ENCODE data around the gene SLF2. TPM values are rescaled to one million over a fixed set of nuclear protein-coding genes. Genes with fewer than 3 reads are reported as not detected.

Gene SLF2
- total and polyA plus RNA-seq, 2 of the 8 experiments (the other 6 are each of a cell fraction or from before 2014, with no cell fraction given) = 5.5 to 20.9 TPM

GRCh38 chr10:101002456-101002855, 89.7 kb downstream of the SLF2 start:
- peaks cover 0 to 33% of the 10 kb centered on the region in 2 experiments; a peak in 2 of 4 replicates for H3K79me2 ChIP-seq (ENCODE audit: control insufficient read depth in 1 of 2, insufficient read depth in 2 of 2, low read length in 2 of 2)
- H3K27me3 ChIP-seq (replicated peaks in 1 of 4; ENCODE audit: control insufficient read depth in 3 of 4, extremely low read depth in 1 of 4, insufficient read depth in 3 of 4, low read length in 3 of 4) = no peaks in the 10 kb centered on the region
- H3K4me2 ChIP-seq (ENCODE audit: insufficient read depth in 1 of 2, low read depth in 2 of 2, low read length in 2 of 2) = no peak overlapping the region
- H3K4me3 ChIP-seq (ENCODE audit: extremely low read depth in 1 of 4, insufficient read depth in 2 of 4, low read depth in 3 of 4, low read length in 4 of 4) = no peak overlapping the region
- peaks cover 4 to 18% (median 9%) of the 10 kb centered on the region in 4 experiments for H3K4me1 ChIP-seq (replicated peaks in 1 of 4; ENCODE audit: control insufficient read depth in 3 of 4, insufficient read depth in 4 of 4, low read length in 3 of 4)
- H3K79me1 ChIP-seq (ENCODE audit: low read depth, low read length) = peaks cover 6% of the 10 kb centered on the region; the same call in 1 of the 2 replicates
- CTCF ChIA-PET (ENCODE audit: partially characterized antibody) = interaction anchor here (0.8 to 26.8 kb wide), 9 partner anchors 5 to 140 kb away, joined by 3 to 464 read pairs (median 4); partner anchors contain the start of genes LZTS2, MRPL43 and TWNK
- POLR2A ChIA-PET (ENCODE audit: partially characterized antibody) = interaction anchor here (0.8 to 12.6 kb wide), 5 partner anchors 7 to 17 kb away, joined by 3 to 143 read pairs (median 7); no protein-coding TSS in a partner anchor
- no peak overlapping the region for H2BK5ac ChIP-seq (ENCODE audit: low read depth, low read length)
- H3K23me2 ChIP-seq (ENCODE audit: low read depth, low read length) = peaks cover 15% of the 10 kb centered on the region
- H3K4ac ChIP-seq (replicated peaks; ENCODE audit: insufficient read length, low read depth, low read length) = no peak overlapping the region
- no peak overlapping the region; the same call in 1 of the 2 replicates for H4K8ac ChIP-seq (ENCODE audit: extremely low read depth, insufficient read depth, low read length)
- peaks cover 11 to 46% (median 31%) of the 10 kb centered on the region in 4 experiments; a peak in 7 of 8 replicates for H3K36me3 ChIP-seq (ENCODE audit: control insufficient read depth in 2 of 4, insufficient read depth in 4 of 4, low read length in 3 of 4)
- no peak overlapping the region for H2BK12ac ChIP-seq (ENCODE audit: low read depth, low read length)
- H3K23ac ChIP-seq (ENCODE audit: insufficient read length) = no peak overlapping the region
- H2AK5ac ChIP-seq (ENCODE audit: low read depth, low read length) = no peak overlapping the region
- H3K27ac ChIP-seq (ENCODE audit: low read depth, low read length) = no peak overlapping the region
- no peaks in the 10 kb centered on the region for H3K9me3 ChIP-seq (ENCODE audit: insufficient read depth in 2 of 2, low read depth in 1 of 2, low read length in 1 of 2)
- H3K56ac ChIP-seq (replicated peaks; ENCODE audit: insufficient read length, low read depth, low read length) = no peak overlapping the region
- FAIRE-seq (no peak), DNase-seq (ENCODE audit: low read depth in 1 of 2, low spot score in 2 of 2) (no peak)
- no peak overlapping the region for H2BK120ac ChIP-seq (replicated peaks; ENCODE audit: low read depth, low read length)
- no peak overlapping the region for H3K18ac ChIP-seq (ENCODE audit: extremely low read depth, low read length)
- H2BK15ac ChIP-seq (ENCODE audit: low read length) = no peak overlapping the region
- no peak overlapping the region for H2BK20ac ChIP-seq (ENCODE audit: low read length)
- WGBS, 2 experiments (ENCODE audit: extremely low coverage in 1 of 2, insufficient coverage in 1 of 2, insufficient read length in 1 of 2, insufficient replicate concordance in 2 of 2, low coverage in 1 of 2, low lambda C conversion rate in 2 of 2, missing lambda C conversion rate in 1 of 2) = 94% methylated on average over 11 of the region's 11 CpGs; no CpG with 5 or more reads in 1 of the 2 experiments
- H3K14ac ChIP-seq (ENCODE audit: insufficient read length) = no peak overlapping the region
- H4K91ac ChIP-seq (replicated peaks; ENCODE audit: insufficient read length, low read length) = no peak overlapping the region
- no peak overlapping the region for H4K5ac ChIP-seq (ENCODE audit: insufficient read length, low read depth, low read length)
- no peak overlapping the region for H2AFZ ChIP-seq (ENCODE audit: low read length)
- H3K9ac ChIP-seq (replicated peaks in 1 of 4; ENCODE audit: extremely low read depth in 1 of 4, low read depth in 3 of 4, low read length in 3 of 4) = no peak overlapping the region
- peaks cover 2 to 19% of the 10 kb centered on the region in 2 experiments for H4K20me1 ChIP-seq (replicated peaks in 1 of 2; ENCODE audit: control insufficient read depth in 1 of 2, insufficient read depth in 2 of 2, low read length in 2 of 2)
- TF ChIP-seq SUZ12 (IDR thresholded peaks at IDR 0.05; ENCODE audit: low read length) = no peak
- TF ChIP-seq SIX5 (IDR thresholded peaks at IDR 0.05; ENCODE audit: low read depth, low read length) = no peak
- no peak for TF ChIP-seq HDAC6 (IDR thresholded peaks at IDR 0.05; ENCODE audit: low read depth, low read length)
